ENCODE results near the gene CELA2B.

The CELA2B gene

DNA sequence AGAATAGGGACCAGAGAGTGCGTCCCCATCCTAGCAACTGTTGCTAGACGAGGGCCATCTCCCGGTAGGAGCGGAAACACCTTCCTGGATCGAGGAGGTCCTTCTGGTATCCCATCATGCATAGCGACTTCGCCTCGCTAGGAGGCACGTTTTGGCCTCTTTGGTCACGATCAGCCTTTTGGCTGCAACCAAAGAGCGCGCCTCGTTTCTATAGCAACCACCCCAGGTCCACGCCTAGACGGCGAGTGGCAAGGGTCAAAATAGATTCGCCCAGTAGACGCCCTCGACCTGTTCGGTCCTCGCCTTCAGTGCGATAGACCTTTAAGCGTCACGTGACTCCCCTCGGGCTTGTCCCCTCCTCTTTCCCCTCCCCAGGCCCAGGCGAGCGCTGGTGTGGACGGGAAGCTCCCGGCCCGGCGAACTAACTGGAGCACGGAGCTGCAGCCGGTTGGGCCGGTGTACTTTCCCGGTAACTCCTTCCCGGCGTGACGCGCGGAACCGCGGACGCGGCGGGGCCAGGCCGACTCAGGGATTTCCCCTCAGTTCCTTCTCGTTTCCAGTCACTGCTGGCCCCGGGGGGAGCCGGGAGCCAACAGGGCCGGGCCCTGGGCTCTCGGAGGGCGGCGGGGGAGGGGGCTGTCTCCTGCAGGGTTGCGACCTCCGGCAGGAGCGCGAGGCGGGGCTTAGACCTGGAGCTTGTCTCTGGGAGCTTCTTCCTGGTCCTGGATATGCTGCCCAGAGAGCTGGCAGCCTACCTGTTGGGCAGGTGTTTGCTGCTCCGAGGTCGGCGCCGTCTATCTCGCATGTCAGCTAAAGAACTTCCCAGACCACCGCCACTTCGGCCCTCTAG lies 50.8 kb downstream of the CELA2B start, which contains the start of gene DNAJC16:
TSS of gene DNAJC16 (plus strand) at position 359 of the 850 bp plus-strand sequence. CDS start 2,258 bp downstream, outside the sequence.
- peak; percentile 99 to 100 for DNase-seq

DNA sequence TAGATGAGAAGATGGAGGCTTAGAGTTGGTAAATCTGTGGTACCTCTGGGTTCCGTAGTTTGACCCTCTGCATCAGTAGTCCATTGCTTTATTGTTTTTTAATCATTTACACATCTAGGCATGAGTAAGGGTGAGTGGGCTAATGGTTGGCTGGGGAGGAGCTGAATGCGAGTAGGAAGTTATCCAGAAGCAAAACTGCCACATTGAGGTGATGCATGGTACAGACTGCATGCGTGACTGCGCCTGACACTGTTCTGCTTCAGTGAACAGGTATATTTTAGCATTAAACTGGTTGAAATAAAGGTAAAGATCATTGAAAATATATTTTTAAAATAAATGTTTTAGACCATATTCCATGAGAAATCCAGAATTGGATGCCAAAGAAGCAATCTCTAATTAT lies 55.1 kb downstream of the CELA2B start:
- no peak for DNase-seq

DNA sequence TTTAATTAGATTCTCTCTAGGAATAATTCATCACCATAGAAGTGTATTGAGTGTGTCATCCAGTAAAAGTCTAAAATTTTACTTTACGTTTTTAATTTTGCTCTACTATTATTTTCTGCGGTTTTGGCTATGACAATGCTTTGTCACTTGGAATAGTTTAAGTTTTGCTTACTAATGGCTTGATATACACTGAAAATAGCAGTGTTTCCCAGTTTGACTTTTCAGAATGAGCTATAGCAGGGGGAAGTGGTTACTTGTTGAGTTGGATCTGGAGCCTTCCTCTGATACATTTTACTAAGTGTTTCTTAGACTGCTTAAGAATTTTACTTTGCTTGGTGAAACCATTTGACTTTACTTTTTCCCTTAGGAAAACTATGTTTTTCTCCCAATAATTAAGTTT lies 55.8 kb downstream of the CELA2B start:
- no peak for DNase-seq

DNA sequence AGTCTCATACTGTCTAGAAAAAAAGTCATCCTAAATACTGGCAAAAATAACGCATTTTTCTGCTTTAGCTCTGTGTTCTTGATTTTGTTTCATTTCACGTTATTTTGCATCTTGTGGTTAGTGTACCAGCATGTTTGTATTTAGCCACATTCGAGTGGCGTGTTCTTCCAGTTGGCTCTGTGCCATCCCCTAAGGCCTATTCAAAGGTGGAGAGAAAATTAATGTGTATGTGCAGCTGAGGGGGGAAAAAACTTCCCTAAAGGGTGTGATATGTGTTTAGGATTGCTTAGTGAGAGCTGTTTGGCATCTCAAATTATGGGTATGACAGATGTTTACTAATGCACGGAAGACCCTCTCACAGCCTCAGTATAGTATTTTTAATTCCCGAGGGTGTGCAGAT lies 62.9 kb downstream of the CELA2B start:
- no peak for DNase-seq

DNA sequence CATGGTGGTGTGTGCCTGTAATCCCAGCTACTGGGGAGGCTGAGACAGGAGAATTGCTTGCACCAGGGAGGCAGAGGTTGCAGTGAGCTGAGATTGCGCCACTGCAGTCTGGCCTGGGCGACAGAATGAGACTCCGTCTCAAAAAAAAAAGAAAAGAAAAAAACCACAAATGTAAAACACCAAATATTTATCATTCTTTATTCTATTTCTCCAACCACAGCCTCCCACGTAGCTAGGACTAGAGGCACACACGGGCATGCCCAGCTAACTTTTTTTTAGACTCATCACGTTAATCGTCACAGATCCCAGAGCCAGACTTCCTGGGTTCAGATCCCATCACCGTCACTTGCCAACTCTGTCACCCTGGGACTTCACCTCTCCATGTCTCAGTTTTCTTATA lies 64.3 kb downstream of the CELA2B start:
- DNase-seq = no peak
